Astrocyte (in vitro differentiated cells and primary cell): ENCODE results near the gene CCSER2.
A peak's percentile ranks its signal among the peaks of the same experiment; 100 is the strongest.

Experiments used
- CTCF ChIP-seq: IDR thresholded peaks from 2 replicates; pipeline ENCODE4 v1.5.1; 2011; ENCODE audit warnings: low read depth, mild to moderate bottlenecking, inconsistent platforms, low read length, moderate library complexity; ENCODE audit not compliant: insufficient read depth
- EZH2 ChIP-seq: IDR thresholded peaks from 2 replicates; pipeline ENCODE4 v1.6.1; 2012; ENCODE audit warnings: mild to moderate bottlenecking, low read length, inconsistent platforms; ENCODE audit not compliant: insufficient read depth

GRCh38 chr10:84375011-84375410, 46.6 kb downstream of the CCSER2 start:
- TF ChIP-seq CTCF (peak; percentile 66), EZH2 (no peak)
